Measurements from ENCODE around the gene DOLPP1.
"Not testable (repeated sequence)": the region's sequence is repeated elsewhere in the genome, so short reads cannot be mapped to it uniquely, and the experiment has no call there.

Gene DOLPP1, protein sequence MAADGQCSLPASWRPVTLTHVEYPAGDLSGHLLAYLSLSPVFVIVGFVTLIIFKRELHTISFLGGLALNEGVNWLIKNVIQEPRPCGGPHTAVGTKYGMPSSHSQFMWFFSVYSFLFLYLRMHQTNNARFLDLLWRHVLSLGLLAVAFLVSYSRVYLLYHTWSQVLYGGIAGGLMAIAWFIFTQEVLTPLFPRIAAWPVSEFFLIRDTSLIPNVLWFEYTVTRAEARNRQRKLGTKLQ

DNA sequence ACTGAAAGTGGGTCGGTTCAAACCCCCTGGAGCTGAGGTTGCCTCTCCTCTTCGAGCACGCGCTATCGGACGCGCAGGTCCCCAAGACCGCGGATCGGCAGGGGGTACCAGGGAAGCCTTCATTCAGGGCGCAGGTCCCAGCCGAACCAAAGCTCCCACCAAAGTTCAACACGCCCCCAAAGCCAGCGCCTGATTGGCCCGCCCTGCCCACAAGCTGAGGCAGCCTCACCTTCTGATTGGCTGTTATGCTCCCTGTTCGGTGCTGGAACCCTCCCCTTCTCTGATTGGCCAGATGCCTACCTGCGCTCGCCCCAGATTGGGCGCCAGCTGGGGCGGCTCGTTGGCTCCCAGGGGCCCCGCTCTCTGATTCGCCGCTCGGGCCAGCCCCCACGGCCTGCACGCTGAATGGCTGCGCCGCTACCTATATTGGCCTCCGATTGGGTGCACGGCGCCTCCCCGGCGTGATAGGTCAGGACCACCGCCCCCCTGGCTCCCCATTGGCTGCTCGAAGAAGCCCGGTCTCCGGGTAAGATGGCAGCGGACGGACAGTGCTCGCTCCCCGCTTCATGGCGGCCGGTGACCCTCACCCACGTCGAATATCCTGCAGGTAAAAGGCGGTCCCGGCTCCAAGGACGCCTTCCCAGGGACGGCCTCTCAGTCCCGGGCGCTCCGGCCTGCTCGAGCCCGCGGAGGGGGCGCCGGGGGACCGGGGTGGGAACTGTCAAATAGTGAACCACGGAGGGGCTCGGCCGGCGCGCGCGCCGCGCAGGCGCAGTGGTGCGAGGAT lies at the start of gene DOLPP1:
Gene DOLPP1, plus strand, starts transcription at position 511 of the 787 bp plus-strand sequence. Its CDS starts 21 bp downstream, at position 532.
- peak; percentile 100 for DNase-seq

DNA sequence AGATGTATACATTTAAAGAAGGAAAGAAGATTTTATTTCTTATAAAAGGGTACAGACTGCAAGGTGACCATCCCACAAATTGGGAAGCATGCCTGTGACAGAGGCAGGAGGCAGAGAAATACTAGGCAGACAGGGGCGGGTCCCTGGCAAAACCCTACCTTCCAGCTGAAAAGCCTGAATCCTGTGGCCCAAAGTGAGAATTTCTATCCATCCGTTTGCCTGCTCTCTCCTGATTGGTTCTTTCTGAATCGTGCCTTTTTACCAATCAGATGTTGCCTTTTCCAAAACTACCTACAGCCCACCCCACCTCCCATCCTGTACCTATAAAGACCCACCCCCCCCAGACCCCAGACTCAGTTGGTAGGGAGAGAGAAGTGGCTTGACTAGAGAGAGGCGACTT lies 49.4 kb upstream of the DOLPP1 start:
- no peak for DNase-seq

DNA sequence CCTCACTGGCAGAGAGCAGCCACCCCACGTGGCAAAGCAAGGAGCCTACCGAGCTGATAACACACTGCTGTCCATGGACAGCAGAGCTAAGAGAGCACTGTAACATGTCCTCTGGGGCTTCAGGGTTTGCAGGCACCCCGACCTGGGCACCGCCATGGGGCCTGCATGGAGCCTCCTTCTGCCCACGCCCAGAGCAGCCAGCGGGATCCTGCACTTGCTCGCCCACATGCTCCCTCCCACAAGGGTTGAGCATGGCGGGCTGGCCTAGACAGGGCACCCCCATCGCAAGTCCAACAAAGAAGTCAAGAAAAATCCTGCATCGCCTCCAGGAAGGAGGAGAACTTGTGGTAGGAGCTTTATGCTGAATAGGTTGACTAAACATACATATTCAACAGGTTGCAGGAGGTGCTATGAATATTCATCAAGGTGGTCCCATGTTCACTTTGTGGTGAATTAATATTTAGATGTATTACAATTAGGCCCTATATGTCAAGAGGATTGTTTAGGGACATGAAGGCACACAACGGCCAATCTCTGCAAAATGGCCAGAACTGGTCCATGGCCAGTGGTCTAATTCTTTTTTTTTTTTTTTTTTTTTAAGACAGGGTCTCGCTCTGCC lies 48.3 kb upstream of the DOLPP1 start:
- DNase-seq = no peak

DNA sequence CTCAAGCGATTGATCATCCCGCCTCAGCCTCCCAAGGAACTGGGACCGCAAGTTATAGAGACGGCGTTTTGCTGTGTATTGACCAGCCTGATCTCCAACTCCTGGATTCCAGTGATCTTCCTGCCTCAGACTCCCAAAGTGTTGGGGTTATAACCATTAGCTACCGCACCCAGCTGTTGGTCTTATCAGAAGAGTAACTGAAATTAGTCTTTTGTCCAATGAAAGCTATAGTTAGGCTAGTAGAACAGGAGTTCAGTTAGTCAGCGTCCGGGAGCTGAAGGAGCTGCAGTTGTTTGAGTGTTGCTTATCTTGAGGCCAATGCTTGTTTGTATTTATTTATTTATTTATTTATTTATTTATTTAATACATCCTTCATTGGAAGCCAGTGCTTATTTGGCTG lies 47.7 kb upstream of the DOLPP1 start:
- DNase-seq = no peak

DNA sequence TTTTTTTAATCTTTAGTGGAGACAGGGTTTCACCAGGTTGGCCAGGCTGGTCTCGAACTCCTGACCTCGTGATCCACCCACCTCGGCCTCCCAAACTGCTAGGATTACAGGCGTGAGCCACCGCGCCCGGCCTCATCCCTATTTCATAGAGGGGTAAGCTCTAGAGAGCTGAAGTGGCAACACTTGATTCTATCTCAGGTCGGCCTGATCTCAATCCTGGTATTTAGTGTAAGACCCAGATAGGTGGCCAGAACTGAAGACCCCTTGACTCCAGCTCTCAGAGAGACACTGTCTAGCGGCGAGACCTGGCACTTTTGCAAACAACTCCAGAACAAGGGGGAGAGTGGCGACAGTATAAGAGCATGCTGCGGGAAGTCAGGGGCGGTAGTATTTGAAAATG lies 45.1 kb upstream of the DOLPP1 start:
- not testable (repeated sequence) for DNase-seq

DNA sequence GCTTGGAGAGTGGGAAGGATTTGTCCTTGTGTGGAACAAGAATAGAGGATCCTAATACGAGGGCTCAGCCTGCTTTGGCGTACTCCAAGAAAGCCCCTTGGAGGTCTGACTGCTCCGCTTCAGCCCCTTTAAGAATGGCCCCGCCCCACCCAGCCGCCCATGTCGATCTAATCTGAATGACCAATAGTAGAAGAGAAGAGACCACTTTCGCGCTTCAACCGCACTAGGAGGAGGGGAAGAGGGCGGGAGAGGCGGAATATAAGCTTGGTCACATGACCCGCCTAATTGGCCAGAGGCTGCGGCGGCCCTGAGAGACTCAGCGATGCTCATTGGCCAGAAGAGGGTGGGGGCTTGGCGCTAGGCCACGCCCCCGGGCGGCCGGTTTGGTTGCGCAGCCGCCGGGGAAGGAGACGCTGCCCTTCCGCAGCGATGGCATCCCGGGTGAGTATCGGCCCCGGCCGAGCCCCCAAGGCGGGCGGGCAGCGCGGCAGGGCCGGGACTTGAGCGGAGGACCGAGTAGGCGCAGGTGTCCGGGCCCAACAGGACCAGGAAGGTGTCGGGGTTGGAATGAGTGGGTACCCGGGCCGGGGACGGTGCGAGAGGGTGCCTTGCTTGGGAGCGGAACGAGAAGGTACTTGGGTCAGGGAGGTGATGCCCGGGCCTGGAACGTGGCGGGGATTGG lies 44.5 kb upstream of the DOLPP1 start, which contains the start of gene MIGA2:
Gene MIGA2, plus strand, starts transcription at position 386 of the 682 bp plus-strand sequence. CDS start 3,969 bp downstream, outside the sequence.
- DNase-seq = peak; percentile 99

DNA sequence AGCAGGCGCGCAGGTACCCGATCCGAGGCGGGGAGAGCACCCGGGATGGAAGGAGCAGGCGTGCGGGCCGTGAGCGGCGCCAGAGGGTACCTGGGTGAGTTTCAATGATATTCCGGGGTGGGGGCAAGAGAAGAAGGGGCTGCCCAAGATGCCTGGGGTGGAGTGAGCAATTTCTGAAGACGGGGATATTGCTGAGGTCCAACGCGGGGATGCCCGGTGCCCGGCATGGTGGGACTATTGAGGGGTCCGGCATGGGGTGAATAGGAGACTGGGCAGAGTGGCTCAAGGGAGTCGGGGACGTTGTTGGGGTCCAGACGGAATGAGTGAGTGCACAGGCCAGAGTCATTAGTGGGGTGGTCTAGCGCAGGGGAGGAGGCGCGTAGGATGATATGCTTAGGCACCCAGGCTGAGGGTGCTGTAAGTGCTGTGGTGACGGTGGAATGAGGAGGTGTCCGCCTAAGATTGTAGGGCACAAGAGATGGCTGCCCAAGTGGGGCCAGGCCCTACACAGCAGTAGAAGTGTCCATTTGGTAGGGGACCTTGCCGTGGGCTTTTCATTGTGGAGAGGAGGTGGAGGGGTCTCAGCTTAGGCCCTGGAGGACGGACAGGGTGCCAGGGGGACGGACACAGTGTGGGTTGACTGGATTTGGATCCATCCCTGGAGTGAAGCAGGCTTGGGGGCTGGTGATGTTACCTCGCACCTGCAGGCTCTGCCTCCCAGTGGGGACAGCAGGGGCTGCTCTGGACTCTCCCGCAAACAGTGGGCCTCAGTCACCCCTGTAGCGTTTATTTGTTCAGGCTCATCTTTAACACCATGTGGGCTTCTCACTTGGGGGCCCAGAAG lies 43.8 kb upstream of the DOLPP1 start:
- no peak for DNase-seq

DNA sequence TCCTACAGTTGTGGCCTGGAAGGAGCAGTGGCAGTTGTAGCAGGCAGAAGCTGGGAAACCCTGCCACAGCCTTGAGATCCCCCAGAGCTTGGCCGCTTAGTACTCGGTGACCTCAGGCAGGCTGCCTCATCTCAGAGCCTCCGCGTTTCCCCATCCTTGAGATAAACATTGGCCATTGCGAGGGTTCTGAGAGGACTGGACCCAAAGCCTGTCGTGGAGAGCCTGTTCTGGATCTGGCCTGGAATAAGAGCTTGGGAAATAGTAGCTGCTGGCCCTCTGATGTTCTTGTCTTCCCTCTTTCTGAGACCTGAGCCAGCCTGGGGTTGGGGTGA lies 43.2 kb upstream of the DOLPP1 start:
- DNase-seq = no peak

DNA sequence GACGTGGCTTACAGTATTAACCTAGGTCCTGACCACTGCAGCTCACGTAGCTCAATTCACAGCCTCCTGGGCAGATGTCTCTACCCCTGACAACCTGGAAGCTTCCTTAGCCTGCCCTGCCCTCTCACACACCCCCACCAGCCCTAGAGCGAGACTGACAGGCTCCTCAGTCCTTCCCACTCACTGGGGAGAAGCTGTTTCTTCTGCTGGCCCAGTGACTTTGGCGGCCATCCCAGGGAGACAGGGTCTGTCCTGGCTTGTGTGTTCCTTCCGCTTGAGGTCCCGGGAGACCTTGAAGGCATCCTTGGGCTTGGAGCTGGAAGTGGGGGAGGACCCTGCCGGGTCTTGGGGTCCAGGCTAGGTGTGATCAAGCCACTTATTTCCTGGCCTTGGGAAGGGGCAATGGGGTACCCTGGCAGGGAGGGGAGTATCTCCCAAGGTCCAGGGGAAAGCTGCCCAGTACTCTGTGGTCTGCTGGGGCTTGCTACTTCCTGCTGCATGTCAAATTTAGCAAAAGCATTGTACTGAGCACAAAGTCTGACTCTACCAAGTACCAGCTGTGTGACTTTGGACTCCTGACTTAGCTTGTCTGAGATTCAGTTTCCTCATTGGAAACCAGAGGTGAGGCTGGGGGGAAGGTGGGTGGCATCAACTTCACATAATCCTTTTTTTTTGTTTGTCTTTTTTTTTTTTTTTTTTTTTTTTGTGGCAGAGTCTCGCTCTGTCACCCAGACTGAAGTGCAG lies 42.6 kb upstream of the DOLPP1 start:
- no peak for DNase-seq

DNA sequence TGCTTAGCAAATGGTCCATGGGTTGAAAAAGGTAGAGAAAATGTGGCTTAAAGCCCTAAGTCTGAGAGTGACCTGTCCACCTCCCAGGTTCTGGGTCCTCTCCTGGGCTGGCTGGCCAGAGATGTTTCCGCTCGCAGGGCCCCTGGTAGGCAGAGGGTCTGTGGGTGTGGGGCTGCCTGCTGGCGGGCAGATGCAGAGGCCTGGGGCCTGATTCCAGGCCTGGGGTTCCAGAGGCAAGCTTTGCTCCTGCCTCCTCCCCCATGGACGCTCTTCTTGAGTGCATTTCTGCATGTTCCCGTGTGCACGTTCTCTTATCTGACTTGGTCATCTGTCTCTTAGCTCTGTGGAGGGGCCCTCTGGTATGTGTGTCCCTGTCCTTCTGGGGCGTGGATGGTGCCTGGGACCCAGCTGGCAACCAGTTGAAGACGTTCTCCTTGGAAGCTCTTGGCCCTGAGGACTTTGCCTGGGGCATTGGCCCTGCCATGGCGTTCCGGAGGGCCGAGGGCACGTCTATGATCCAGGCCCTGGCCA lies 40.7 kb upstream of the DOLPP1 start:
- DNase-seq = no peak

DNA sequence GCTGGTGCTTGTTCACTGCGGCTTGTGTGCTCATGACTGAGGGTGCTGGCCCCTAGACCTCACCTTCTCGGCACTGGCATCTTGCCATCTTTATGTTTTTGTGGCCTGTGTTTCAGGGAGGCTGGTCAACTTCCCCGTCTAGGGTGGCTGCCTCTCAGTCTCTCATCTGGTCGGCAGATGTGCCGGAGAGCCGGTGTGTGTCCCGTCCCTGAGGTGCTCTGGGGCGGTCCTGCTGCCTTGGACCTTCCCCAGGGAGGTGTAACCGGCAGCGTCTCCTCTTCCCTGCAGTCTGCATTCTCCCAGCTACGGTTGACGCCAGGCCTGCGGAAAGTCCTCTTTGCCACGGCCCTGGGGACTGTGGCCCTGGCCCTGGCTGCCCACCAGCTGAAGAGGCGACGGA lies 38.9 kb upstream of the DOLPP1 start:
- DNase-seq = no peak

DNA sequence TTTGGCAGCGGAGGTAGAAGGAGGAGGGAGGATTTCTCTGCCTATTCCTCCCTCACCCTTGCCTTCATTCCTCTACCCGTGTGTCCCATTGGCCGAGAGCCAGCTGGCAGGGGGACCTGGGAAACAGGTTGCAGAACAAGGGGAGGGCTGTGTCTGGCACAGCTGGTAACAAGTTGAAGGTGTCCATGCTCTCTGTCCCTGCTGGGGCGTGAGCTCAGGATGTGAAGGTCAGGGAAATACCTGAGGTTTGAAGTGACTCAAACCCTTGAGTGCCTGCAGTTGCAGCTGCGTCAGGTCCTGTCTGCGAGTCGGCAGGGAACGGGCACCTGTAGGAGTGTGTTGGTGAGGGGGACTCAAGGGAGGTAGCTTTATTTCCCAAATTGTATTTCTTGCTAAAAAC lies 28.3 kb upstream of the DOLPP1 start:
- DNase-seq = peak; percentile 82

DNA sequence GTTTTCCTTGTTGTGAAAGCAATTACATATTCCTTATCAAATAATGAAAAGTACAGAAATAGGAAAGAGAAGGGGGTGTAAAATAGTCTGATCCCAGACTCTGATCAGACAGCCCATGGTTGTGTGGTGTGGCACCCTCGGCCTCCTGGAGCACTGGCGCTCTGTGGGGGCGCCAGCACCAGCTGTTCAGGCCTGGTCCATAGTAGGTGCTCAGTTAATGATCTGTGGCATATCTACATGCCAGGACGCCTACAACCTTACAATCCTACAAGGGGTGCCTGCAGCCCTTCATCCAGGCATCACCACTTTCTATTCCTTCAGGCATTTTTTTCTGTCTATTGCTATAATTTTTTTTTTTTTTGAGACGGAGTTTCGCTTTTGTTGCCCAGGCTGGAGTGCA lies 27.9 kb upstream of the DOLPP1 start:
- no peak for DNase-seq

DNA sequence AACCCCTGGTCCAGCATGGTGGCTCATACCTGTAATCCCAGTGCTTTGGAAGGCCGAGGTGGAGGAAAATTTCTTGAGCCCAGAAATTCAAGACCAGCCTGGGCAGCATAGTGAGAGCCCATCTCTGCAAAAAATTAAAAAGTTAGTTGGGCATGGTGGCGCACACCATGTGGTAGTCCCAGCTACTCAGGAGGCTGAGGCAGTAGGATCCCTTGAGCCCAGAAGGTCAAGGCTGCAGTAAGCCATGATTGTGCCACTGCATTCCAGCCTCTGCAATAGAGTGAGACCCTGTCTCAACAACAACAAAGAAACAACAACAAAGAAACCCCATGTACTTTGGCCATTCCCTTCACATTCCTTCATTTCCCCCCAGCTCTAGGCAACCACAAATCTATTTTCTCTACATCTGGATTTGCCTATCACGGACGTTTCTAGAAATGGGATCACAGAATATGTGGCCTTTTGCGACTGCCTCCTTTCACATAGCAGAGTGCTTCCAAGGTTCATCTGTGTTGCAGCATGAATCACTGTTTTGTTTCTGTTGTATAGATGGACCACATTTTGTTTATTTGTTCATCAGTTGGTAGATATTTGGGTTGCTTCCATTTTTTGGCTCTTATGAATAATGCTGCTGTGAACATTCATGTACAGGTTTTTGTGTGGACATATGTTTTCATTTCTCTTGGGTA lies 26.6 kb upstream of the DOLPP1 start:
- DNase-seq = no peak

DNA sequence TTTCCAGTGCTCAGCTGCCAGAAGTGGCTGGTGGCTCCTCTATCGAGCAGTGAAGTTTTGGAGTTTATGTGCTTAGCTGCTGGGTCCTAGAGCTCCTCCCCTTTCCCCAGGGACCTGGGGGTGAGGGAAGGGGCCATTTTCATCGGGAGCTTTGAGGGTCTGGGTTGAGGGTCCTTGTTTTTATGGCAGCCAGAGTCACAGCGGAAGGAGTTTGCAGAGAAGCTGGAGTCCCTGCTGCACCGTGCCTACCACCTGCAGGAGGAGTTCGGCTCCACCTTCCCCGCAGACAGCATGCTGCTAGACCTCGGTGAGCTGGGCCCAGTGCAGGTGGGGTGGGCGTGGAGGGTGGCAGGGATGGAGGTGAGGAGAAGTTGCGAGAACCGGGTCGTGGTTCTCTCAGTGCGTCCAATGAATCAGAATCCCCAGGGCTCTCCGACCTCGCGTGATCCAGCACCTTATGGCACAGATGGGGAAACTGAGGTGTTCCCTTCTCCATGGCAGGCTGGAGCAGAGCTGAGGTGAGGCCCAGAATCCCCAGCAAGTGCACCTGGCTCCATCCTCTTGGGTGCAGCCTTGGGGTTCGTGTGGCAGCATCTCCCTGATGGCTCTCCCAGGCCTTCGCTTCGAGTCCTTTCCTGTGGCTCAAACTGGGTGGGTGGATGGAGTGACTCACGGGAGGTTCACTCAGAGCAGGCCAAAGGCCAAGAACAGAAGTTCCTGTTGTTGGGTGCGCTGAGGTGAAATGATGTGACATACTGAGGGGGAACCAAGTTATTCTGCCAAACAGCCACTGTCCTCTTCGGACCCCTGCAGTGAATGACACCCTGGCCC lies 21.7 kb upstream of the DOLPP1 start:
- DNase-seq = no peak

DNA sequence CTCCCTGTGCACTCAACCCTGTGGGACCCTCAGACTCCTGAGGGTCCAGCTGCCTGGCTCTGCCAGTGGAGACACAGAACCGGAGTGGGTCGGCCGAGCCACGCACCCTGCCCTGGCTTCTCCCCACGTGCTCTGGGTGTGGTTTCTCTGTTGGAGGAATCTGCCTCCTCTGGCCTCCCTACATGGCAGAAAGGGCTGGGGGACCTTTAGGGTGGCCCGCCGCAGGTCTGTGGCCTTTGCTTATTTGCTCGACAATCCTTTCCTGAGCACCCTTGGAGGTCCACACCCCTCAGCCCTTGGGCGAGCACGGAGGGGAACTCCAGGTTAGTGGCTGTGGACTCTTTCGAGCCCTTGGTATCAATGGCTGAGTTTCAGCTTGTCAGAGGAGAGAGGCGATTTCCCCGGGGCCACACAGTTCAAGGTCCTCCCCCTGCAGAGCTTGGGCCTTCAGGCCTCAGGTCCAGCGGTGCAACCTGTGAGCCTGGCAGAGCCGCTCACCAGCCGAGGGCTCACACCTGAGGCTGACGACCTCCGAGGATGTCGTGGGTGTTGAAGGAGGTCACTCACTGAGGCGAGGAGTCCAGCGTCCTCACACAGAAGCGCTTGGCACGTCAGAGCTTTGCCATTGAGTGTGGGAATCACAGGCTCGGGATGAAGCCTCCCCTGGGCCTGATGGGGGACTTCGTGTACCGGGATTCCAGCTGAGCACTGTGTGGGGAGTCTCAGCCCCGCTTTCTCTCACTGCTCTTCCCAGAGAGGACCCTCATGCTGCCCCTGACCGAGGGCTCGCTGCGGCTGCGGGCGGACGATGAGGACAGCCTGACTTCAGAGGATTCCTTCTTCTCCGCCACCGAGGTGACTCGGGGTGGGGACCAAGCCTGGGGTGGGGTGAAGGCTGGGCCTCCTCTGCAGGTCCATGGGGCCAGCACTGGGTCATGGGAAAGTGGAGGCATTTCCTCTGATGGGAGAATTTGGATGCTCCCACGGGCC lies 20.8 kb upstream of the DOLPP1 start:
- no peak for DNase-seq

DNA sequence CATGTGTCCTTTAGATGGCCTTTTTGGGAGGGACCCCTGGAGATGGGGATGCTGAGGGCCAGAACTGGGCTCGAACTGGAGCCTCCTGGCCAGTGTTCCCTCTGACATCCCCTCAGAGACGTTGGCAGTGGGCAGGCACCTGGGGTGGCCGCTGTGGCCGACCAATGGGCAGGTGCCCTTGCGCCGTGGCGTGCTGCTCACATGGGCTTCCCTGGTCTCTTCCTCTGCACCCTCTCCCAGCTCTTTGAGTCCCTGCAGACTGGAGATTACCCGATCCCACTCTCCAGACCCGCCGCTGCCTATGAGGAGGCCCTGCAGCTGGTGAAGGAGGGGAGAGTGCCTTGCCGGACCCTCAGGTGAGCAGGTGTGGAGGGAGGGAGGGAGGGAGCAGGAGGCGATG lies 19.9 kb upstream of the DOLPP1 start:
- no peak for DNase-seq

DNA sequence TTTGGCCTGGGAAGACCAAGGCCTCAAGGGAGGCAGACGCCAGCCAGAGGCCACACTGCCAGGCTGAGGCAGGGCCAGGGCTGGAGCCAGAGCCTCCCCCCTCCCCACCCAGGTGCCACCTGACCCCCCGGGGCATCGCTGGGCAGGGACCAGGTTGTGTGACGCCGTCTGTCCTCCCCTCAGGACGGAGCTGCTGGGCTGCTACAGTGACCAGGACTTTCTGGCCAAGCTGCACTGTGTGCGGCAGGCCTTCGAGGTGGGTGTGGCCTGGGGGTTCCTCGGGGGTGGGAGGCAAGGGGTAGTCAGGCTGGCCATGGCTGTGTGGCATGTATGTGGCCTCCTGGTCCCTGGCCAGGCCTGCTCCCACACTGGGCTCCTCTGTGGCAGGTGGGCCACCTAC lies 17.9 kb upstream of the DOLPP1 start:
- DNase-seq = no peak

DNA sequence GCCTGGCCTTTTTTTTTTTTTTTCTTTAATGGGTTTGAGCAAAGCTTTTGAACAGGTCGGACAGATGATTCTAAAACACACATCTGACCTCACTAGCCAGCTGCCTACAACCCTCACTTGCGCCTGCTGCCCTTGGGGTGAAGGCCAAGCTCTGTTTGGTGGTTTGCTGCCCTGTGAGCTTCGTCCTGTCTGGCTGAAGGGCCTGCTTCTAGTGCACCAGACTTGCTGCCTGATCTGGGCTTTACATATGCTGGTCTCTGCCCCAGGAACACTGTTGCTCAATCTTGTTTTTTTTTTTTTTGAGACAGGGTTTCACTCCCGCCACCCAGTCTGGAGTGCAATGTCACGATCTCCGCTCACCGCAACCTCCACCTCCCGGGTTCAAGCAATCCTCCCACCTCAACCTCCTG lies 16.4 kb upstream of the DOLPP1 start:
- no peak for DNase-seq
